Body of pancreas (tissue), 4 donors: ENCODE data around the gene PCBP3. TPM values are rescaled to one million over a fixed set of nuclear protein-coding genes. Genes with fewer than 3 reads are reported as not detected.

Experiments
- ATAC-seq: fragments of 150-250 bp; one replicate; pipeline ENCODE4 v1.9.1; 2016
- DNase-seq, 4 donors: peaks; one replicate each; pipeline ENCODE4 v3.0.0-alpha.2; 2019
- H3K27ac ChIP-seq, 4 donors: fragments of 200-600 bp; sonication (generic); 1 replicate in 3 of 4; 2 replicates in 1 of 4; pipeline versions ENCODE4 v1.5.1 to v1.6.1; 2016 to 2019; ENCODE audit warnings: mild to moderate bottlenecking in 1 of 4, mixed read lengths in 1 of 4, moderate library complexity in 1 of 4
- H3K27me3 ChIP-seq, 2 donors: fragments of 200-600 bp; sonication (generic); one replicate each; pipeline ENCODE4 v1.6.0; 2016; ENCODE audit warnings: mild to moderate bottlenecking in 1 of 2
- H3K36me3 ChIP-seq, 2 donors: fragments of 200-600 bp; sonication (generic); replicated peaks in 1 of 2; 2 replicates each; pipeline ENCODE4 v1.5.1; 2016; ENCODE audit warnings: low read depth in 2 of 2; ENCODE audit not compliant: insufficient read depth in 1 of 2
- H3K4me1 ChIP-seq: fragments of 200-600 bp; sonication (generic); one replicate; pipeline ENCODE4 v1.6.0; 2016
- H3K4me3 ChIP-seq, 2 donors: fragments of 200-600 bp; sonication (generic); 1 replicate in 1 of 2; 2 replicates in 1 of 2; pipeline ENCODE4 v1.5.1; 2016 to 2019
- H3K9me3 ChIP-seq, 3 donors: fragments of 200-600 bp; sonication (generic); 1 replicate in 2 of 3; 2 replicates in 1 of 3; pipeline ENCODE4 v1.5.1; 2016
- POLR2A ChIP-seq, 3 donors: fragments of 450-650 bp; IDR thresholded peaks; one replicate each; pipeline ENCODE4 v1.6.1; 2016; ENCODE audit warnings: antibody characterized with exemption in 3 of 3, mild to moderate bottlenecking in 2 of 3
- WGBS, 2 donors: methylation state at CpG; one replicate each; pipeline ENCODE4 v1.1.5; 2017; 5-methylcytosine and 5-hydroxymethylcytosine counted together
- intact Hi-C: fragments of 100-400 bp; cut with DNase I; formaldehyde crosslinking; loops from one replicate; pipeline ENCODE4 v1.15.1; 2023
- total RNA-seq, 2 donors: library from RNA; depleted of rRNA; stranded (reverse); fragments of >200 nt; gene quantifications; one replicate each; pipeline ENCODE4 v1.1.0, GENCODE V29; 2016
- TF ChIP-seq, protein P1 (sequence below), 7 experiments: fragments of 450-650 bp in 4 of 7; fragments of 200-600 bp in 3 of 7; sonication (generic) in 3 of 7; IDR thresholded peaks; one replicate each; pipeline ENCODE4 v1.5.1; 2016 to 2019; ENCODE audit warnings: antibody characterized with exemption in 7 of 7

PCBP3 gene
- total RNA-seq, 2 donors from 2014 or later = 1.3 to 4.6 TPM

GRCh38 chr21:45892916-45893739 lies 249.6 kb downstream of the PCBP3 start:
- WGBS, 2 donors = 61 to 63% methylated on average over 9 to 10 of the region's 11 CpGs
- intact Hi-C loops = no loop called here
- no peak for ATAC-seq
- Histone ChIP-seq H3K27ac (no peak overlapping the region), H3K36me3 (no peaks in the 10 kb centered on the region), H3K27me3 (no peaks in the 10 kb centered on the region), H3K4me3 (no peak overlapping the region), H3K4me1 (no peaks in the 10 kb centered on the region), H3K9me3 (no peaks in the 10 kb centered on the region)
- no peak for DNase-seq
- TF ChIP-seq POLR2A (IDR thresholded peaks at IDR 0.05) = no peak
- TF ChIP-seq, protein P1, sequence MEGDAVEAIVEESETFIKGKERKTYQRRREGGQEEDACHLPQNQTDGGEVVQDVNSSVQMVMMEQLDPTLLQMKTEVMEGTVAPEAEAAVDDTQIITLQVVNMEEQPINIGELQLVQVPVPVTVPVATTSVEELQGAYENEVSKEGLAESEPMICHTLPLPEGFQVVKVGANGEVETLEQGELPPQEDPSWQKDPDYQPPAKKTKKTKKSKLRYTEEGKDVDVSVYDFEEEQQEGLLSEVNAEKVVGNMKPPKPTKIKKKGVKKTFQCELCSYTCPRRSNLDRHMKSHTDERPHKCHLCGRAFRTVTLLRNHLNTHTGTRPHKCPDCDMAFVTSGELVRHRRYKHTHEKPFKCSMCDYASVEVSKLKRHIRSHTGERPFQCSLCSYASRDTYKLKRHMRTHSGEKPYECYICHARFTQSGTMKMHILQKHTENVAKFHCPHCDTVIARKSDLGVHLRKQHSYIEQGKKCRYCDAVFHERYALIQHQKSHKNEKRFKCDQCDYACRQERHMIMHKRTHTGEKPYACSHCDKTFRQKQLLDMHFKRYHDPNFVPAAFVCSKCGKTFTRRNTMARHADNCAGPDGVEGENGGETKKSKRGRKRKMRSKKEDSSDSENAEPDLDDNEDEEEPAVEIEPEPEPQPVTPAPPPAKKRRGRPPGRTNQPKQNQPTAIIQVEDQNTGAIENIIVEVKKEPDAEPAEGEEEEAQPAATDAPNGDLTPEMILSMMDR (IDR thresholded peaks at IDR 0.05) = no peak

GRCh38 chr21:45893740-45894449 lies 250.4 kb downstream of the PCBP3 start:
- Histone ChIP-seq H3K4me3 (no peak overlapping the region), H3K4me1 (no peaks in the 10 kb centered on the region), H3K9me3 (no peaks in the 10 kb centered on the region), H3K36me3 (no peaks in the 10 kb centered on the region), H3K27ac (no peak overlapping the region), H3K27me3 (no peaks in the 10 kb centered on the region)
- 57 to 67% methylated on average over 2 to 16 of the region's 16 CpGs for WGBS, 2 donors
- ATAC-seq (no peak), DNase-seq (peak in 1 of 4 donors; percentile 18)
- TF ChIP-seq POLR2A (IDR thresholded peaks at IDR 0.05) = no peak
- TF ChIP-seq, protein P1 (IDR thresholded peaks at IDR 0.05) = no peak
- intact Hi-C loops = no loop called here

GRCh38 chr21:45894450-45894825 lies 250.9 kb downstream of the PCBP3 start:
- Histone ChIP-seq H3K9me3 (no peaks in the 10 kb centered on the region), H3K27me3 (no peaks in the 10 kb centered on the region), H3K36me3 (no peaks in the 10 kb centered on the region), H3K4me3 (no peak overlapping the region), H3K27ac (no peak overlapping the region), H3K4me1 (no peaks in the 10 kb centered on the region)
- DNase-seq = peak in 2 of 4 donors; percentile 27 to 39
- peak; percentile 55 for ATAC-seq
- WGBS, 2 donors = 67 to 71% methylated on average over 7 to 9 of the region's 9 CpGs
- intact Hi-C loops = no loop called here
- TF ChIP-seq, protein P1 (IDR thresholded peaks at IDR 0.05) = no peak

DNA sequence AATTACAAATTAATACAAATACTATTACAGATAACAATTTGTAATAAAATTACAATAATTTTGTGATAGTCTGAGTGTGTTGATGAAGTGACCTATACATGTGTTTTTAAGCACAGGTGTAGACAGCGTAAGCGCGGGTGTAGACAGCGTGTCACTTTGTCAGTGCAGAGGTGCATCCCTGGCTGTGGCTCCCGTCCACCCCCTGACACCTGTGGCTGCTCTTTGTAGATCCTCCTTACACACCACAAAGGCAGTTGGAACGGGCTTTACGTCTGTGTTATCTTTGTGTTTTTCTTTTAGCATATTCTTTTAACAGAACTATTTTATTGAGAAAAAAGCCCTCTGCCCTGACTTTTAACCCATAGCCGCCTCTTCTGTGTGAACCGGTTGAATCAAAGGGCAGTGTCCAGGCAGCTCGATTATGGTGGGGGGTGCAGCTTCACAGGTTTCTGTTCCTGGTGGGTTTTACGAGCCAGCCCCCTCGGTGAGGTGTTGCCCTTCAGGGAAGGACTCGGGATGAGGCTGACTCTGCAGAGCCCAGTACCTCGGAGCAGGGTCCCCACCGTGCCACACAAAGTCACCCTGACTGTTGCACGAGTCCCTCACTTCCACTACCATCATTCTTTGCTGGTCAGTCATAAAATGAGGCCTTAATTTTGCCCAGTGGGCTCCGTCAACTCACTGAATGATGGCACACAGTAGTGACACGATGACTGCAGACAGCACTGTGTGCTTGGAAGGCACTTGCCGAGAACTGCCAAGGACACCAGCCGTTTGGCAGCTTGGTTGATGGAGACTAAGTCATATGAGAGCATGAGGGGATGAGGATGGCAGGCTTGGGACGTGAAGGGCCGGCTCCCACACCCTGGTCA lies 251.6 kb downstream of the PCBP3 start:
- intact Hi-C loops = no loop called here
- Histone ChIP-seq H3K27me3 (no peaks in the 10 kb centered on the region), H3K36me3 (no peaks in the 10 kb centered on the region), H3K27ac (no peak overlapping the region), H3K9me3 (no peaks in the 10 kb centered on the region), H3K4me3 (no peak overlapping the region), H3K4me1 (no peaks in the 10 kb centered on the region)
- ATAC-seq (no peak), DNase-seq (no peak)
- 80 to 82% methylated on average over 13 to 22 of the region's 22 CpGs for WGBS, 2 donors
- TF ChIP-seq, protein P1 (IDR thresholded peaks at IDR 0.05) = no peak
- TF ChIP-seq POLR2A (IDR thresholded peaks at IDR 0.05) = no peak
